PC-9 (cell line): ENCODE data around the gene SORCS2. TPM values are rescaled to one million over a fixed set of nuclear protein-coding genes. Genes with fewer than 3 reads are reported as not detected.

Experiments
- BruUV-seq: library from RNA; stranded (reverse); fragments of 400-500 nt; replicated peaks from 2 replicates; lab custom pipeline; 2021; lab: Mats Ljungman, UMichigan
- CTCF ChIA-PET: fragments of 300-600 bp; sonication (Branson Sonifier 250); formaldehyde crosslinking; loops from one replicate; lab custom pipeline; 2022; ENCODE audit warnings: antibody characterized with exemption; lab: Charles Lee
- POLR2A ChIA-PET: fragments of 300-600 bp; sonication (Branson Sonifier 250); formaldehyde crosslinking; loops from one replicate; lab custom pipeline; 2022; ENCODE audit warnings: antibody characterized with exemption; ENCODE audit not compliant: unreplicated experiment; lab: Charles Lee
- DNase-seq, 2 experiments: peaks; one replicate each; pipeline versions ENCODE4 v3.0.0 to v3.0.0-alpha.2; 2015 to 2022; ENCODE audit warnings: mixed read lengths in 1 of 2
- H2AFZ ChIP-seq: fragments of 200-600 bp; sonication (generic); 2 replicates; pipeline ENCODE4 v1.8.1; 2017; ENCODE audit warnings: antibody characterized with exemption
- H3F3A ChIP-seq: fragments of 200-600 bp; sonication (generic); 2 replicates; pipeline ENCODE4 v1.8.1; 2017; ENCODE audit warnings: antibody characterized with exemption, mild to moderate bottlenecking, low read depth; ENCODE audit not compliant: insufficient read depth
- H3K27ac ChIP-seq: fragments of 200-600 bp; sonication (generic); 2 replicates; pipeline ENCODE4 v1.6.1; 2016; ENCODE audit warnings: mixed run types
- H3K27me3 ChIP-seq: fragments of 200-600 bp; sonication (generic); 2 replicates; pipeline ENCODE4 v1.6.1; 2016; ENCODE audit warnings: low read depth, mixed run types; ENCODE audit not compliant: insufficient read depth
- H3K36me3 ChIP-seq: fragments of 200-600 bp; sonication (generic); 2 replicates; pipeline ENCODE4 v1.6.1; 2016; ENCODE audit warnings: low read depth, mixed run types
- H3K4me1 ChIP-seq: fragments of 200-600 bp; sonication (generic); replicated peaks from 2 replicates; pipeline ENCODE4 v1.6.1; 2016; ENCODE audit warnings: mixed run types; ENCODE audit not compliant: insufficient read depth
- H3K4me2 ChIP-seq: fragments of 200-600 bp; sonication (generic); 2 replicates; pipeline ENCODE4 v1.6.1; 2017; ENCODE audit warnings: mixed run types
- H3K4me3 ChIP-seq: fragments of 200-600 bp; sonication (generic); 2 replicates; pipeline ENCODE4 v1.6.1; 2016; ENCODE audit warnings: mixed run types
- H3K79me2 ChIP-seq: fragments of 200-600 bp; sonication (generic); 2 replicates; pipeline ENCODE4 v1.6.1; 2017; ENCODE audit warnings: low read depth, mixed run types
- H3K9me2 ChIP-seq: fragments of 200-600 bp; sonication (generic); 2 replicates; pipeline ENCODE4 v1.8.1; 2017; ENCODE audit warnings: mild to moderate bottlenecking; ENCODE audit not compliant: insufficient read depth
- H3K9me3 ChIP-seq: fragments of 200-600 bp; sonication (generic); 2 replicates; pipeline ENCODE4 v1.8.1; 2016; ENCODE audit warnings: low read depth; ENCODE audit not compliant: insufficient read depth
- H4K20me1 ChIP-seq: fragments of 200-600 bp; sonication (generic); 2 replicates; pipeline ENCODE4 v1.8.1; 2017; ENCODE audit not compliant: insufficient read depth
- EZH2 ChIP-seq: fragments of 200-600 bp; sonication (generic); IDR thresholded peaks from 2 replicates; pipeline ENCODE4 v1.8.0; 2017; ENCODE audit warnings: antibody characterized with exemption, low read depth
- intact Hi-C: fragments of 100-400 bp; cut with micrococcal nuclease; formaldehyde crosslinking; loops from one replicate; pipeline ENCODE4 v1.10.0; 2022; ENCODE audit not compliant: unreplicated experiment
- total RNA-seq: library from RNA; stranded (reverse); gene quantifications from 2 replicates; pipeline ENCODE4 v1.2.3, GENCODE V29; 2021
- TF ChIP-seq, protein P1 (sequence below): fragments of 200-600 bp; sonication (generic); conservative IDR thresholded peaks from 2 replicates; pipeline ENCODE4 v1.6.1; 2017; ENCODE audit warnings: mixed run types, antibody characterized with exemption, mild to moderate bottlenecking, moderate library complexity

SORCS2 gene
- total RNA-seq, 1 experiment from 2014 or later, result 25.8 TPM

DNA sequence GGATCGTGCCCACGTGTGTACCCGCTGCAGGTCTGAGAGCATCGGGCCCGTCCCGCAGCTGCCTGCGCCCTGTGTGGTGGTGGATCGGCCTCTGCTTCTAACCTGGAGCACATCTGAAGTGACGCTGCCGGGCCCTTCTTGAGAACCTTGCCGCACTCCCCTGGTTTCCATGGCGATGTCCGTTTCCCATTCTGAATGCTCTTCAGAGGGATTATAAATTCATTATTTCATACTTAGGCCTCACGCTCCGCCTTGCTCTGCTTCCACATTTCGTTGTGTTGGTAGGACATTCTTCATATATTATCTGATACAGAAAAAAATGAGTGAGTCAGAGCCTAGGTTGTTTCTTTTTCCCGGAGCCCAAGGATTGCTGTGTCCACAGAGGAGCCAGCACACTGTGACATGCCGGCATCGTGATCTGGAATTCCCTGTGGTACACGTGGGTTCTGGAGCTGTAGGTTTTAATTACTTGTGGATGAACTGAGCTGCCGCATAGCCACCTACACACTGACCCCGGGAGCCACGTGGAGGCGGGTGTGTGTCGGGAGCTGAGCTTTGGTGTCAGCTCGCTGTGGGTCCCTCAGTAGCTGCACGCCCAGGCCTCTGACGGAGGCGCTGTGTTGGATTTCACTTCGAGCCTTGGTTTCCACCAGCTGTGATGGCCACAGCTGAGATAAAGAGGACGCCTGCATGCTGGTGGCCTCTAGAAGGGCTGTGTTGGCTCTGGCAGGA is 179.0 kb downstream of the SORCS2 start:
- ChIA-PET CTCF (no interaction called here), POLR2A (no interaction called here)
- no peaks in the 10 kb centered on the region for H3K36me3 ChIP-seq
- no peaks in the 10 kb centered on the region for H4K20me1 ChIP-seq
- no peaks in the 10 kb centered on the region for H3K9me3 ChIP-seq
- no peak for TF ChIP-seq EZH2
- TF ChIP-seq, protein P1, sequence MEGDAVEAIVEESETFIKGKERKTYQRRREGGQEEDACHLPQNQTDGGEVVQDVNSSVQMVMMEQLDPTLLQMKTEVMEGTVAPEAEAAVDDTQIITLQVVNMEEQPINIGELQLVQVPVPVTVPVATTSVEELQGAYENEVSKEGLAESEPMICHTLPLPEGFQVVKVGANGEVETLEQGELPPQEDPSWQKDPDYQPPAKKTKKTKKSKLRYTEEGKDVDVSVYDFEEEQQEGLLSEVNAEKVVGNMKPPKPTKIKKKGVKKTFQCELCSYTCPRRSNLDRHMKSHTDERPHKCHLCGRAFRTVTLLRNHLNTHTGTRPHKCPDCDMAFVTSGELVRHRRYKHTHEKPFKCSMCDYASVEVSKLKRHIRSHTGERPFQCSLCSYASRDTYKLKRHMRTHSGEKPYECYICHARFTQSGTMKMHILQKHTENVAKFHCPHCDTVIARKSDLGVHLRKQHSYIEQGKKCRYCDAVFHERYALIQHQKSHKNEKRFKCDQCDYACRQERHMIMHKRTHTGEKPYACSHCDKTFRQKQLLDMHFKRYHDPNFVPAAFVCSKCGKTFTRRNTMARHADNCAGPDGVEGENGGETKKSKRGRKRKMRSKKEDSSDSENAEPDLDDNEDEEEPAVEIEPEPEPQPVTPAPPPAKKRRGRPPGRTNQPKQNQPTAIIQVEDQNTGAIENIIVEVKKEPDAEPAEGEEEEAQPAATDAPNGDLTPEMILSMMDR, result no peak
- BruUV-seq, result no TSS peak
- no peaks in the 10 kb centered on the region for H3K27me3 ChIP-seq
- intact Hi-C loops, result no loop called here
- H3K4me2 ChIP-seq, result no peak overlapping the region
- H3K4me1 ChIP-seq, result no peaks in the 10 kb centered on the region
- no peaks in the 10 kb centered on the region for H3K79me2 ChIP-seq
- H3F3A ChIP-seq, result no peaks in the 10 kb centered on the region
- H3K27ac ChIP-seq, result no peak overlapping the region
- no peak for DNase-seq
- H3K4me3 ChIP-seq, result no peak overlapping the region
- no peak overlapping the region for H2AFZ ChIP-seq
- no peaks in the 10 kb centered on the region for H3K9me2 ChIP-seq

DNA sequence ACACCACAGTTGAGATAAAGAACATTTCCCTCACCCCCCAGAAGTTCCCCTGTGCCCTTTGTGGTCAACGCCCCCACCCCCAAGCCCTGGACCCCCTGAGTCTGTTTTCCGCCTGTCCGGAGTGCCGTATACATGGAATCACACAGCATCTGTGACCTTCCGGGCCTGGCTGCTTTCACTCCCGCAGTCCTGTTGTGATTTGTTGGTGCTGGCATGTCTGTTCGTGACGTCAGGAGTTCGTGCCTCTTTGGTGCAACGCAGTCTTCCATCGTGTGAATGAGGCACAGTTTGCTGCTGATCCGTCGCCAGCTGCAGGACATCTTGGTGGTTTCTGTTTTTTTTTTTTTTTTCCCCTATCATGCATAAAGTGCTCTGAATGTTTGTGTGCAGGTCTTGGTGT is 180.3 kb downstream of the SORCS2 start:
- no peaks in the 10 kb centered on the region for H3K36me3 ChIP-seq
- no peaks in the 10 kb centered on the region for H4K20me1 ChIP-seq
- H2AFZ ChIP-seq, result no peak overlapping the region
- no peaks in the 10 kb centered on the region for H3K9me2 ChIP-seq
- intact Hi-C loops, result no loop called here
- H3K4me3 ChIP-seq, result no peak overlapping the region
- BruUV-seq, result no TSS peak
- no peak overlapping the region for H3K4me2 ChIP-seq
- POLR2A ChIA-PET, result no interaction called here
- no peaks in the 10 kb centered on the region for H3K79me2 ChIP-seq
- H3K27ac ChIP-seq, result no peak overlapping the region
- CTCF ChIA-PET, result no interaction called here
- no peaks in the 10 kb centered on the region for H3K4me1 ChIP-seq
- TF ChIP-seq EZH2, result no peak
- TF ChIP-seq, protein P1, result no peak
- no peaks in the 10 kb centered on the region for H3F3A ChIP-seq
- H3K9me3 ChIP-seq, result no peaks in the 10 kb centered on the region
- DNase-seq, result no peak
- H3K27me3 ChIP-seq, result no peaks in the 10 kb centered on the region

DNA sequence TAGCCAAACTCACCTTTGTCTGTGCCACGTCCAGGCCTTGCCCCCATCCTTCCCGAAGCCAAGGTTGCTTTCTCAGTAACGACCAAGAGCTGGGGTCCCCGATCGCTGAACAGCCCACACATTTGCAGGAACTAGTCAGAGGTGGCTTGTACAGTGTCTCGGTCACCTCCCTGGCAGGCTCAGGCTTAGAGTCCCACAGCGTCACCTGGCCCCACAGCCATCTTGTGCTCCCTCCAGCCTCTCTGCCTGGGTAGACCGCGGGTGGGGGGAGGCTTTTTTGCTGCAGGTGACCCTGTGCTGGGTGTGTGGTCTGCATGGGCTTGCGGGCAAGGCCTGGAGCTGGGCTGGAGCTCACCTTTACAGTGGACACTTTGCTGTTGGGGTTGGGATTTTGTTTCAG is 182.2 kb downstream of the SORCS2 start:
- no peaks in the 10 kb centered on the region for H4K20me1 ChIP-seq
- H3K4me1 ChIP-seq, result no peaks in the 10 kb centered on the region
- POLR2A ChIA-PET, result no interaction called here
- H3K27ac ChIP-seq, result no peak overlapping the region
- no peaks in the 10 kb centered on the region for H3K79me2 ChIP-seq
- TF ChIP-seq, protein P1, result no peak
- no peak for TF ChIP-seq EZH2
- no TSS peak for BruUV-seq
- intact Hi-C loops, result no loop called here
- H3K9me2 ChIP-seq, result no peaks in the 10 kb centered on the region
- no peak overlapping the region for H2AFZ ChIP-seq
- no peaks in the 10 kb centered on the region for H3K9me3 ChIP-seq
- no peaks in the 10 kb centered on the region for H3F3A ChIP-seq
- no peak overlapping the region for H3K4me2 ChIP-seq
- no peaks in the 10 kb centered on the region for H3K27me3 ChIP-seq
- H3K4me3 ChIP-seq, result no peak overlapping the region
- H3K36me3 ChIP-seq, result no peaks in the 10 kb centered on the region
- CTCF ChIA-PET, result no interaction called here
- DNase-seq, result no peak
